ENCODE measurements around the gene TRIP6.

TRIP6 gene

DNA sequence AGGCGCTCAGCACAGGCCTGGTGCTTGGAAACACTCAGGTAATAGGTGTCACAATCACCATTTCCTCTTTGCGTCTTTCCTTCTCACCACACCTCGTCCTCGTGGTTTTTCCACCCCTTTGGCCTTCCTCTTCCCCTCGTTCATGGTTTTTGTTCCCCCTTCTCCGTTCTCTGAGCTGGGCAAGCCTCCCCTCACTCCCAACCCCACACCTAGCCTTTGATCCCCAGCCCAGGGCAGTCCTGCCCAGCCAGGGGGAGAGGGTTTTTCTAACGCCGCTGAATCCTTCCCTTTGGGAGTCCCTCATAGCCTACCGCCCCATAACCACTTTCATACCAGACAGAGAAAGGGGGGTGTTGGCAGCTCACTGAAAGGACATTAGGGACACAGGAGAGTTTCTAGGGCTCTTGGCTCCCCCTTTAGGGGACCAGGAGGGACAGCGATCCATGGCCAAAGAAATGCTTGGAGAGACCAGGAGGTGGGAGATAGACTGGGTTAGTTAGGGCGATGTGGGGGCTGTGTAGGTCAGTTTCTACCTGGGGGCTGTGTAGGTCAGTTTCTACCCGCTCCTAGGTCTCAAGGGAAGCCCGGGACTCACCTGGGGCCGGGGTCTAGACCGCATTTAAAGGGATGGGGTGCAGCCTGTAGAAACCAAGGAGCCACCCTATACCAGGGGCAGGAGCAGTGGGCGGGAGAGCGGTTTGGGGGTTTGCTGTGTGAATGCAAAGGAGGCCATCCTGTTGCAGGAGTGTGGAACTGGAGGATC is 41.3 kb upstream of the TRIP6 start:
- Histone ChIP-seq H3K9me3 (ENCODE audit: insufficient read depth, low read length, severe bottlenecking) (no peaks in the 10 kb centered on the region), H3K4me1 (ENCODE audit: insufficient read depth, low read length) (no peaks in the 10 kb centered on the region), H4K20me1 (ENCODE audit: insufficient read depth, low read length) (no peaks in the 10 kb centered on the region), H3K9ac (ENCODE audit: low read depth, low read length) (no peak overlapping the region), H2AFZ (ENCODE audit: low read depth, low read length) (no peak overlapping the region), H3K4me2 (ENCODE audit: insufficient read depth, low read length) (no peak overlapping the region), H3K27me3 (ENCODE audit: insufficient read depth, low read length, poor library complexity) (no peaks in the 10 kb centered on the region), H3K4me3 (ENCODE audit: low read depth in 1 of 2, low read length in 2 of 2) (no peak overlapping the region), H3K27ac (ENCODE audit: low read length) (no peak overlapping the region), H3K79me2 (ENCODE audit: insufficient read depth, low read length) (no peaks in the 10 kb centered on the region), H3K36me3 (ENCODE audit: insufficient read depth, low read length) (no peaks in the 10 kb centered on the region)
- TF ChIP-seq CTCF (IDR thresholded peaks at IDR 0.05; ENCODE audit: borderline replicate concordance, extremely low read depth, low read length, poor library complexity, severe bottlenecking), result no peak
- no peak for TF ChIP-seq EZH2 (IDR thresholded peaks at IDR 0.05; ENCODE audit: borderline replicate concordance, low read depth, low read length, severe bottlenecking)
- ATAC-seq (ENCODE audit: insufficient read depth, low read depth) (no peak), DNase-seq (no peak)

GRCh38 chr7:100826514-100827329 is 40.5 kb upstream of the TRIP6 start:
- Histone ChIP-seq H3K27ac (ENCODE audit: low read length) (no peak overlapping the region), H3K27me3 (ENCODE audit: insufficient read depth, low read length, poor library complexity) (no peaks in the 10 kb centered on the region), H3K79me2 (ENCODE audit: insufficient read depth, low read length) (no peaks in the 10 kb centered on the region), H3K9ac (ENCODE audit: low read depth, low read length) (no peak overlapping the region), H3K4me3 (ENCODE audit: low read depth in 1 of 2, low read length in 2 of 2) (no peak overlapping the region), H2AFZ (ENCODE audit: low read depth, low read length) (no peak overlapping the region), H4K20me1 (ENCODE audit: insufficient read depth, low read length) (no peaks in the 10 kb centered on the region), H3K9me3 (ENCODE audit: insufficient read depth, low read length, severe bottlenecking) (no peaks in the 10 kb centered on the region), H3K4me1 (ENCODE audit: insufficient read depth, low read length) (no peaks in the 10 kb centered on the region), H3K36me3 (ENCODE audit: insufficient read depth, low read length) (no peaks in the 10 kb centered on the region), H3K4me2 (ENCODE audit: insufficient read depth, low read length) (no peak overlapping the region)
- DNase-seq, result no peak
- ATAC-seq (ENCODE audit: insufficient read depth, low read depth), result no peak
- no peak for TF ChIP-seq CTCF (IDR thresholded peaks at IDR 0.05; ENCODE audit: borderline replicate concordance, extremely low read depth, low read length, poor library complexity, severe bottlenecking)
- no peak for TF ChIP-seq EZH2 (IDR thresholded peaks at IDR 0.05; ENCODE audit: borderline replicate concordance, low read depth, low read length, severe bottlenecking)

GRCh38 chr7:100827330-100828226 is 39.6 kb upstream of the TRIP6 start, which contains the start of gene EPHB4:
EPHB4 (minus strand) TSS chr7:100827523; CDS start chr7:100827030, 493 bp downstream.
- no peaks in the 10 kb centered on the region for H3K4me1 ChIP-seq (ENCODE audit: insufficient read depth, low read length)
- H3K4me3 ChIP-seq (ENCODE audit: low read depth in 1 of 2, low read length in 2 of 2), result no peak within 1 kb of the TSS
- H3K79me2 ChIP-seq (ENCODE audit: insufficient read depth, low read length), result no peaks in the 10 kb centered on the region
- H3K4me2 ChIP-seq (ENCODE audit: insufficient read depth, low read length), result no peak within 1 kb of the TSS
- DNase-seq (no peak), ATAC-seq (ENCODE audit: insufficient read depth, low read depth) (no peak)
- no peaks in the 10 kb centered on the region for H3K36me3 ChIP-seq (ENCODE audit: insufficient read depth, low read length)
- no peaks in the 10 kb centered on the region for H3K27me3 ChIP-seq (ENCODE audit: insufficient read depth, low read length, poor library complexity)
- H3K9ac ChIP-seq (ENCODE audit: low read depth, low read length), result no peak within 1 kb of the TSS
- no peaks in the 10 kb centered on the region for H3K9me3 ChIP-seq (ENCODE audit: insufficient read depth, low read length, severe bottlenecking)
- no peak within 1 kb of the TSS for H2AFZ ChIP-seq (ENCODE audit: low read depth, low read length)
- H3K27ac ChIP-seq (ENCODE audit: low read length), result no peak within 1 kb of the TSS
- H4K20me1 ChIP-seq (ENCODE audit: insufficient read depth, low read length), result no peaks in the 10 kb centered on the region
- TF ChIP-seq EZH2 (IDR thresholded peaks at IDR 0.05; ENCODE audit: borderline replicate concordance, low read depth, low read length, severe bottlenecking) (no peak), CTCF (IDR thresholded peaks at IDR 0.05; ENCODE audit: borderline replicate concordance, extremely low read depth, low read length, poor library complexity, severe bottlenecking) (no peak)

Data from DND-41 (cell line).